Neutrophil (primary cell): Measurements from ENCODE around the gene PLEKHN1.
A peak's percentile ranks its signal among the peaks of the same experiment; 100 is the strongest.
"Not testable (repeated sequence)": the region's sequence is repeated elsewhere in the genome, so short reads cannot be mapped to it uniquely, and the experiment has no call there.

Experiments used
- H3K27ac ChIP-seq: fragments of 200-600 bp; sonication (generic); 2 replicates; pipeline ENCODE4 v1.5.1; 2016; ENCODE audit warnings: mild to moderate bottlenecking, moderate library complexity
- H3K27me3 ChIP-seq: fragments of 200-600 bp; sonication (generic); 2 replicates; pipeline ENCODE4 v1.6.0; 2016; ENCODE audit warnings: mild to moderate bottlenecking
- H3K36me3 ChIP-seq: fragments of 200-600 bp; sonication (generic); 2 replicates; pipeline ENCODE4 v1.5.1; 2017
- H3K4me1 ChIP-seq, 2 experiments: fragments of 200-600 bp in 1 of 2; sonication (generic) in 1 of 2; 1 replicate in 1 of 2; 2 replicates in 1 of 2; pipeline versions ENCODE4 v1.5.1 to v1.6.1; 2013 to 2016; ENCODE audit warnings: low read depth in 1 of 2, low read length in 1 of 2, mild to moderate bottlenecking in 1 of 2, moderate library complexity in 1 of 2; ENCODE audit not compliant: control insufficient read depth in 1 of 2, insufficient read depth in 1 of 2
- H3K4me3 ChIP-seq, 2 experiments: fragments of 200-600 bp in 1 of 2; sonication (generic) in 1 of 2; 1 replicate in 1 of 2; 2 replicates in 1 of 2; pipeline ENCODE4 v1.5.1; 2013 to 2016; ENCODE audit warnings: low read depth in 1 of 2, low read length in 1 of 2, mild to moderate bottlenecking in 1 of 2, moderate library complexity in 1 of 2
- H3K9me3 ChIP-seq: fragments of 200-600 bp; sonication (generic); 2 replicates; pipeline ENCODE4 v1.5.1; 2016
- CTCF ChIP-seq: fragments of 200-600 bp; sonication (generic); IDR thresholded peaks from 2 replicates; pipeline ENCODE4 v1.5.1; 2016; ENCODE audit warnings: antibody characterized with exemption

The PLEKHN1 gene

GRCh38 chr1:1006305-1007159, 40.2 kb downstream of the PLEKHN1 start:
- Histone ChIP-seq H3K36me3 (no peaks in the 10 kb centered on the region), H3K9me3 (no peaks in the 10 kb centered on the region), H3K4me3 (no peak overlapping the region), H3K27me3 (peaks cover 93% of the 10 kb centered on the region), H3K27ac (no peak overlapping the region), H3K4me1 (peaks cover under 1 to 4% of the 10 kb centered on the region in 2 experiments)
- no peak for TF ChIP-seq CTCF

- Histone ChIP-seq H3K4me1 (peaks cover 15 to 18% of the 10 kb centered on the region in 2 experiments), H3K27me3 (peaks cover 63% of the 10 kb centered on the region)
- H3K4me3 ChIP-seq, H3K27ac ChIP-seq, H3K36me3 ChIP-seq, H3K9me3 ChIP-seq: not testable (repeated sequence)
Observed at GRCh38 chr1:1010131-1010530, 43.8 kb downstream of the PLEKHN1 start.

GRCh38 chr1:1011396-1011949, 45.2 kb downstream of the PLEKHN1 start:
- no peak overlapping the region for H3K4me3 ChIP-seq
- peaks cover 15 to 18% of the 10 kb centered on the region in 2 experiments for H3K4me1 ChIP-seq
- H3K36me3 ChIP-seq: no peaks in the 10 kb centered on the region
- H3K9me3 ChIP-seq: no peaks in the 10 kb centered on the region
- H3K27me3 ChIP-seq: peaks cover 50% of the 10 kb centered on the region
- TF ChIP-seq CTCF: no peak
- no peak overlapping the region for H3K27ac ChIP-seq

GRCh38 chr1:1012736-1013104, 46.4 kb downstream of the PLEKHN1 start:
- Histone ChIP-seq H3K4me1 (peaks cover 15 to 18% of the 10 kb centered on the region in 2 experiments), H3K27ac (peak overlapping the region; percentile 81), H3K27me3 (peaks cover 40% of the 10 kb centered on the region), H3K4me3 (peak overlapping the region; percentile 70 to 81)
- H3K36me3 ChIP-seq, H3K9me3 ChIP-seq: not testable (repeated sequence)

- H3K27ac ChIP-seq: peak within 1 kb of the TSS; percentile 81
- peak; percentile 37 for TF ChIP-seq CTCF
- peaks cover 15 to 18% of the 10 kb centered on the region in 2 experiments for H3K4me1 ChIP-seq
- peaks cover 39% of the 10 kb centered on the region for H3K27me3 ChIP-seq
- H3K36me3 ChIP-seq: no peaks in the 10 kb centered on the region
- H3K4me3 ChIP-seq: peak within 1 kb of the TSS; percentile 70 to 81
- H3K9me3 ChIP-seq: no peaks in the 10 kb centered on the region
Observed at GRCh38 chr1:1013105-1013921, 47.0 kb downstream of the PLEKHN1 start, which contains the start of gene ISG15. TSS of gene ISG15 (plus strand) at chr1:1013497. CDS start at chr1:1013574, 77 bp downstream.

GRCh38 chr1:1013922-1014648, 47.8 kb downstream of the PLEKHN1 start:
- no peaks in the 10 kb centered on the region for H3K9me3 ChIP-seq
- H3K27me3 ChIP-seq: peaks cover 40% of the 10 kb centered on the region
- TF ChIP-seq CTCF: no peak
- H3K4me3 ChIP-seq: peak overlapping the region; percentile 70 to 81
- H3K4me1 ChIP-seq: peaks cover 15 to 18% of the 10 kb centered on the region in 2 experiments
- H3K27ac ChIP-seq: peak overlapping the region; percentile 81
- no peaks in the 10 kb centered on the region for H3K36me3 ChIP-seq
